ENCODE data around the gene AADACL3. TPM values are rescaled to one million over a fixed set of nuclear protein-coding genes. Genes with fewer than 3 reads are reported as not detected.

Gene AADACL3
- total RNA-seq, 2 experiments from 2014 or later, result not detected

DNA sequence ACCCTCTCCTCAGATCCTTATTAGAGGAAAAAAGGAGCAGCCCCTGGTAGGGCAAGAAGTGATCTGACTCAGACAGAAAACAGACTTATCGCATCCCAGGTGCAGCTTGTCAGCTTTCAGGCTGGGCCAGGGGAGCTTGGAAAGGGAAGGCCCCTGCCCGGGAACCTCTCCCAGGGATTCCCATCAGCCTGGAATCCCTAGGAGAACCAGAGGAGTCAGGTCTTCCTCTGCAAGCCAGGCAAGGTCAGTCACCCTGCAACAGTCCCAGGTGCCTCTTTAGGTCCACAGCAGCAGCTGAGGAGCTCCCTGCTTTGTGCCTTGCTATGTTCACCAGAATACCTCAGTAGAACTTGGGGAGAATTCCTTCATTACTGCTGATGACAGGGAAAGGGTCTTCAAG is 54.7 kb downstream of the AADACL3 start:
- H3K27ac ChIP-seq (ENCODE audit: low read depth in 1 of 2, low read length in 2 of 2), result no peak overlapping the region
- intact Hi-C loops (cut with DNase I, micrococcal nuclease), result no loop called here

DNA sequence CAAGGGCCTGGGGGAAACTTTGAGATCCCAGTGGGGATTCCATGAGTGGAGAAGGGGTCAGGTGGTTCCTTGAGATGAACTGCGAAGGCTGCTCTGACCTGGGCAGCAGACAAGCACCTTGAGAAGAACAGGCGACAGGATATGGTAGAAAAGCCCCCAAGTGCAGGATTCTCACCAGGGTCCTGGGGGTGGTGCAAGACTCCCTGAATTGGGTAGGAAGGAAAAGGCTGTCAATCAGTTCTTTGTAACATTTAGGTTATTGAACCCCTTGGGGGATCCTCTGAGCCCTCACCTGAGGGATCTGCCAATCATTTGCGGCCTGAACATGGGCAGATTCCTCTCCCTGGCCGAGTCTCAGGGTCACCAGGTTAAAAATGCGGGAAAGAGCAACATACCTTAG is 55.3 kb downstream of the AADACL3 start:
- H3K27ac Mint-ChIP-seq, result no peak overlapping the region
- no peak overlapping the region for H3K27ac ChIP-seq (ENCODE audit: low read depth in 1 of 2, low read length in 2 of 2)
- ChIA-PET CTCF (no interaction called here), POLR2A (no interaction called here)
- H3K4me3 Mint-ChIP-seq, result no peak overlapping the region
- intact Hi-C loops (cut with DNase I, micrococcal nuclease), result no loop called here
- no peaks in the 10 kb centered on the region for H3K9me3 Mint-ChIP-seq
- no peak for ATAC-seq (ENCODE audit: poor library complexity)
- TF ChIP-seq, protein P1, sequence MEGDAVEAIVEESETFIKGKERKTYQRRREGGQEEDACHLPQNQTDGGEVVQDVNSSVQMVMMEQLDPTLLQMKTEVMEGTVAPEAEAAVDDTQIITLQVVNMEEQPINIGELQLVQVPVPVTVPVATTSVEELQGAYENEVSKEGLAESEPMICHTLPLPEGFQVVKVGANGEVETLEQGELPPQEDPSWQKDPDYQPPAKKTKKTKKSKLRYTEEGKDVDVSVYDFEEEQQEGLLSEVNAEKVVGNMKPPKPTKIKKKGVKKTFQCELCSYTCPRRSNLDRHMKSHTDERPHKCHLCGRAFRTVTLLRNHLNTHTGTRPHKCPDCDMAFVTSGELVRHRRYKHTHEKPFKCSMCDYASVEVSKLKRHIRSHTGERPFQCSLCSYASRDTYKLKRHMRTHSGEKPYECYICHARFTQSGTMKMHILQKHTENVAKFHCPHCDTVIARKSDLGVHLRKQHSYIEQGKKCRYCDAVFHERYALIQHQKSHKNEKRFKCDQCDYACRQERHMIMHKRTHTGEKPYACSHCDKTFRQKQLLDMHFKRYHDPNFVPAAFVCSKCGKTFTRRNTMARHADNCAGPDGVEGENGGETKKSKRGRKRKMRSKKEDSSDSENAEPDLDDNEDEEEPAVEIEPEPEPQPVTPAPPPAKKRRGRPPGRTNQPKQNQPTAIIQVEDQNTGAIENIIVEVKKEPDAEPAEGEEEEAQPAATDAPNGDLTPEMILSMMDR (IDR thresholded peaks at IDR 0.05), result no peak
- DNase-seq, result no peak
- H3K36me3 Mint-ChIP-seq (ENCODE audit: low read depth), result no peaks in the 10 kb centered on the region
- H3K4me1 ChIP-seq (ENCODE audit: insufficient read depth, low read length), result no peaks in the 10 kb centered on the region
- peaks cover 12 to 18% of the 10 kb centered on the region in 2 experiments for H3K27me3 ChIP-seq (ENCODE audit: control insufficient read depth in 1 of 2, insufficient read depth in 2 of 2, low read length in 2 of 2)
- H3K36me3 ChIP-seq (ENCODE audit: insufficient read depth, low read length), result no peaks in the 10 kb centered on the region
- no peak overlapping the region for H3K4me3 ChIP-seq (ENCODE audit: low read length)
- no peaks in the 10 kb centered on the region for H3K9me3 ChIP-seq (ENCODE audit: control insufficient read depth in 1 of 2, insufficient read depth in 1 of 2, low read length in 2 of 2)
- peaks cover 75% of the 10 kb centered on the region for H3K27me3 Mint-ChIP-seq
- no peaks in the 10 kb centered on the region for H3K4me1 Mint-ChIP-seq (ENCODE audit: low read depth)

More for the DNA sequence above, 54.7 kb downstream of the AADACL3 start:
- H3K9me3 Mint-ChIP-seq, result no peaks in the 10 kb centered on the region
- CTCF ChIA-PET, result no interaction called here
- peaks cover 12 to 18% of the 10 kb centered on the region in 2 experiments for H3K27me3 ChIP-seq (ENCODE audit: control insufficient read depth in 1 of 2, insufficient read depth in 2 of 2, low read length in 2 of 2)
- H3K9me3 ChIP-seq (ENCODE audit: control insufficient read depth in 1 of 2, insufficient read depth in 1 of 2, low read length in 2 of 2), result no peaks in the 10 kb centered on the region
- no peaks in the 10 kb centered on the region for H3K4me1 ChIP-seq (ENCODE audit: insufficient read depth, low read length)
- H3K27me3 Mint-ChIP-seq, result peaks cover 74% of the 10 kb centered on the region
- H3K27ac Mint-ChIP-seq, result no peak overlapping the region
- ATAC-seq (ENCODE audit: poor library complexity) (no peak), DNase-seq (no peak)
- no peaks in the 10 kb centered on the region for H3K36me3 Mint-ChIP-seq (ENCODE audit: low read depth)
- POLR2A ChIA-PET, result no interaction called here
- no peaks in the 10 kb centered on the region for H3K4me1 Mint-ChIP-seq (ENCODE audit: low read depth)
- H3K4me3 ChIP-seq (ENCODE audit: low read length), result no peak overlapping the region
- TF ChIP-seq, protein P1 (IDR thresholded peaks at IDR 0.05), result no peak
- H3K36me3 ChIP-seq (ENCODE audit: insufficient read depth, low read length), result no peaks in the 10 kb centered on the region
- no peak overlapping the region for H3K4me3 Mint-ChIP-seq

DNA sequence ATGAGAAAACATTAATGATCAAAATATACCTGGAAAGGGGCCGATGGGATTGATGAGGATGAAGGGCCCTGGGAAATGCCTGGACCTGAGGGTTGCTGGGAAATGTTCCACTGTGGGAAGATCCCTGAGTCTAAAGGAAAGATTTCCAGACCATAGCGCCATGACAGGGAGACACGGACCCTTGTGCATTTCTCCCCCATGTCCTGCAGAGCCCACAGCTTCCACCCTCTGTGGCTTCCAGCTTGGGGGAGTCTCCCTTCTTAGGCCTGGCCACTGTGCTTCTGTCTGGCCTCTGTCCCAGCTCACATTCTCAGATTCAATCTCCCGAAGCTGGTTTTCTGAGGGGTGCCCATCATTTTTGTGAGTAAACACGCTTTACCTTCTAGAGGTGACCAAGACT is 56.6 kb downstream of the AADACL3 start:
- Histone ChIP-seq H3K27ac (ENCODE audit: low read depth in 1 of 2, low read length in 2 of 2) (no peak overlapping the region), H3K36me3 (ENCODE audit: insufficient read depth, low read length) (no peaks in the 10 kb centered on the region), H3K27me3 (ENCODE audit: control insufficient read depth in 1 of 2, insufficient read depth in 2 of 2, low read length in 2 of 2) (peaks cover 12 to 18% of the 10 kb centered on the region in 2 experiments), H3K9me3 (ENCODE audit: control insufficient read depth in 1 of 2, insufficient read depth in 1 of 2, low read length in 2 of 2) (no peaks in the 10 kb centered on the region), H3K4me3 (ENCODE audit: low read length) (no peak overlapping the region), H3K4me1 (ENCODE audit: insufficient read depth, low read length) (no peaks in the 10 kb centered on the region)
- TF ChIP-seq, protein P1 (IDR thresholded peaks at IDR 0.05), result no peak
- H3K27ac Mint-ChIP-seq, result no peak overlapping the region
- POLR2A ChIA-PET, result no interaction called here
- H3K4me3 Mint-ChIP-seq, result no peak overlapping the region
- DNase-seq, result no peak
- CTCF ChIA-PET, result no interaction called here
- H3K9me3 Mint-ChIP-seq, result no peaks in the 10 kb centered on the region
- H3K36me3 Mint-ChIP-seq (ENCODE audit: low read depth), result no peaks in the 10 kb centered on the region
- H3K27me3 Mint-ChIP-seq, result peaks cover 71% of the 10 kb centered on the region
- no peaks in the 10 kb centered on the region for H3K4me1 Mint-ChIP-seq (ENCODE audit: low read depth)
- no peak for ATAC-seq (ENCODE audit: poor library complexity)
- intact Hi-C loops (cut with DNase I, micrococcal nuclease), result no loop called here

Data from CD4-positive, alpha-beta T cell (primary cell).